ENCODE data around the gene CBFA2T3.

The CBFA2T3 gene

GRCh38 chr16:88911136-88911945 lies 65.7 kb downstream of the CBFA2T3 start:
- H3K9ac ChIP-seq: no peak overlapping the region
- no peaks in the 10 kb centered on the region for H3K36me3 ChIP-seq (ENCODE audit: control insufficient read depth, insufficient read depth, low read length)
- no peaks in the 10 kb centered on the region for H3K79me2 ChIP-seq
- H3K27ac ChIP-seq: no peak overlapping the region
- no peak for TF ChIP-seq CTCF (IDR thresholded peaks at IDR 0.05)
- H3K9me3 ChIP-seq (ENCODE audit: control insufficient read depth, low read length): no peaks in the 10 kb centered on the region
- H2AFZ ChIP-seq: no peak overlapping the region
- H3K4me3 ChIP-seq (ENCODE audit: low read depth, low read length): no peak overlapping the region
- H3K4me1 ChIP-seq: no peaks in the 10 kb centered on the region
- no peaks in the 10 kb centered on the region for H3K27me3 ChIP-seq (ENCODE audit: control insufficient read depth, insufficient read depth, low read length)
- no peak overlapping the region for H3K4me2 ChIP-seq (ENCODE audit: low read length)

- Histone ChIP-seq H3K9me3 (ENCODE audit: control insufficient read depth, low read length) (no peaks in the 10 kb centered on the region), H3K27ac (no peak overlapping the region), H3K4me1 (no peaks in the 10 kb centered on the region), H3K9ac (no peak overlapping the region), H3K79me2 (no peaks in the 10 kb centered on the region), H3K4me3 (ENCODE audit: low read depth, low read length) (no peak overlapping the region), H3K36me3 (ENCODE audit: control insufficient read depth, insufficient read depth, low read length) (no peaks in the 10 kb centered on the region), H3K27me3 (ENCODE audit: control insufficient read depth, insufficient read depth, low read length) (no peaks in the 10 kb centered on the region), H3K4me2 (ENCODE audit: low read length) (no peak overlapping the region), H2AFZ (no peak overlapping the region)
- TF ChIP-seq CTCF (IDR thresholded peaks at IDR 0.05): no peak
Observed at GRCh38 chr16:88910284-88911135, 66.5 kb downstream of the CBFA2T3 start.

GRCh38 chr16:88909431-88910210 lies 67.4 kb downstream of the CBFA2T3 start:
- TF ChIP-seq CTCF (IDR thresholded peaks at IDR 0.05): no peak

GRCh38 chr16:88908307-88908706 lies 68.7 kb downstream of the CBFA2T3 start:
- no peaks in the 10 kb centered on the region for H3K27me3 ChIP-seq (ENCODE audit: control insufficient read depth, insufficient read depth, low read length)
- H3K4me3 ChIP-seq (ENCODE audit: low read depth, low read length): no peak overlapping the region
- TF ChIP-seq CTCF (IDR thresholded peaks at IDR 0.05): no peak
- no peaks in the 10 kb centered on the region for H3K4me1 ChIP-seq
- no peaks in the 10 kb centered on the region for H3K9me3 ChIP-seq (ENCODE audit: control insufficient read depth, low read length)
- no peak overlapping the region for H3K4me2 ChIP-seq (ENCODE audit: low read length)
- H3K79me2 ChIP-seq: no peaks in the 10 kb centered on the region
- H2AFZ ChIP-seq: no peak overlapping the region
- H3K9ac ChIP-seq: no peak overlapping the region
- H3K36me3 ChIP-seq (ENCODE audit: control insufficient read depth, insufficient read depth, low read length): no peaks in the 10 kb centered on the region
- no peak overlapping the region for H3K27ac ChIP-seq

More at GRCh38 chr16:88909431-88910210, 67.4 kb downstream of the CBFA2T3 start:
- H3K4me1 ChIP-seq: no peaks in the 10 kb centered on the region
- H3K79me2 ChIP-seq: no peaks in the 10 kb centered on the region
- no peaks in the 10 kb centered on the region for H3K36me3 ChIP-seq (ENCODE audit: control insufficient read depth, insufficient read depth, low read length)
- H3K27ac ChIP-seq: no peak overlapping the region
- H3K4me2 ChIP-seq (ENCODE audit: low read length): no peak overlapping the region
- H3K9me3 ChIP-seq (ENCODE audit: control insufficient read depth, low read length): no peaks in the 10 kb centered on the region
- no peaks in the 10 kb centered on the region for H3K27me3 ChIP-seq (ENCODE audit: control insufficient read depth, insufficient read depth, low read length)
- H3K9ac ChIP-seq: no peak overlapping the region
- H3K4me3 ChIP-seq (ENCODE audit: low read depth, low read length): no peak overlapping the region
- no peak overlapping the region for H2AFZ ChIP-seq

Measured in parathyroid adenoma (tissue), 2 donors.